ENCODE measurements around the gene RPL7L1. TPM values are rescaled to one million over a fixed set of nuclear protein-coding genes. Genes with fewer than 3 reads are reported as not detected.
"Not testable (repeated sequence)": the region's sequence is repeated elsewhere in the genome, so short reads cannot be mapped to it uniquely, and the experiment has no call there.

Gene RPL7L1
- total RNA-seq, 1 experiment from 2014 or later, result 103 TPM

DNA sequence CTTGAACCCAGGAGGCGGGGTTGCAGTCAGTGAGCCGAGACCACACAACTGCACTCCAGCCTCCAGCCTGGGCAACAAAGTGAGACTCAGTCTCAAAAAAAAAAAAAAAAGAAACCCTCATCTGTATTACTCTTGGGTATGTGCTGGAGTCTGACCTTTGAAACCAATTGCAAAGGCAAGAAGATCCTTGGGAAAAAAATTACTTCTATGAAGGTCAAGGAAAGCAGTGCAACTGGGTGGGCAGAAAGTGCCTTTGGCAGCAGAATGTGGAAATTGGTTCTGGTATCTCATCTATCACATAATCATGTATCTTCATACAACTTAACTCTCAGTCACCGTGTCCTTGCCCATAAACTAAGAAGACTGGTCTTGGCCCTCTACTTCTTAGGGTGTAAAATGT is 7.7 kb upstream of the RPL7L1 start:
- H3K27ac Mint-ChIP-seq (ENCODE audit: unreplicated experiment), result no peak overlapping the region
- ChIA-PET CTCF (no interaction called here), POLR2A (no interaction called here)
- Histone ChIP-seq H3K27me3 (replicated peaks; ENCODE audit: control insufficient read depth, insufficient read depth, low read length) (no peaks in the 10 kb centered on the region), H3K36me3 (ENCODE audit: control insufficient read depth, insufficient read depth, low read length) (no peaks in the 10 kb centered on the region; the same call in 1 of the 2 replicates), H3K4me1 (no peaks in the 10 kb centered on the region), H3K4me3 (ENCODE audit: low read depth, low read length) (no peak overlapping the region), H3K9me3 (no peaks in the 10 kb centered on the region)
- no peaks in the 10 kb centered on the region for H3K9me3 Mint-ChIP-seq (ENCODE audit: unreplicated experiment)
- intact Hi-C loops (cut with micrococcal nuclease; ENCODE audit: unreplicated experiment), result no loop called here
- H3K27me3 Mint-ChIP-seq (ENCODE audit: insufficient read depth, unreplicated experiment), result no peaks in the 10 kb centered on the region
- H3K4me1 Mint-ChIP-seq (ENCODE audit: low read depth, unreplicated experiment), result no peaks in the 10 kb centered on the region
- no TSS peak for BruUV-seq (replicated peaks)
- H3K4me3 Mint-ChIP-seq (ENCODE audit: unreplicated experiment), result no peak overlapping the region
- H3K36me3 Mint-ChIP-seq (ENCODE audit: insufficient read depth, unreplicated experiment), result no peaks in the 10 kb centered on the region
- TF ChIP-seq, protein P1, sequence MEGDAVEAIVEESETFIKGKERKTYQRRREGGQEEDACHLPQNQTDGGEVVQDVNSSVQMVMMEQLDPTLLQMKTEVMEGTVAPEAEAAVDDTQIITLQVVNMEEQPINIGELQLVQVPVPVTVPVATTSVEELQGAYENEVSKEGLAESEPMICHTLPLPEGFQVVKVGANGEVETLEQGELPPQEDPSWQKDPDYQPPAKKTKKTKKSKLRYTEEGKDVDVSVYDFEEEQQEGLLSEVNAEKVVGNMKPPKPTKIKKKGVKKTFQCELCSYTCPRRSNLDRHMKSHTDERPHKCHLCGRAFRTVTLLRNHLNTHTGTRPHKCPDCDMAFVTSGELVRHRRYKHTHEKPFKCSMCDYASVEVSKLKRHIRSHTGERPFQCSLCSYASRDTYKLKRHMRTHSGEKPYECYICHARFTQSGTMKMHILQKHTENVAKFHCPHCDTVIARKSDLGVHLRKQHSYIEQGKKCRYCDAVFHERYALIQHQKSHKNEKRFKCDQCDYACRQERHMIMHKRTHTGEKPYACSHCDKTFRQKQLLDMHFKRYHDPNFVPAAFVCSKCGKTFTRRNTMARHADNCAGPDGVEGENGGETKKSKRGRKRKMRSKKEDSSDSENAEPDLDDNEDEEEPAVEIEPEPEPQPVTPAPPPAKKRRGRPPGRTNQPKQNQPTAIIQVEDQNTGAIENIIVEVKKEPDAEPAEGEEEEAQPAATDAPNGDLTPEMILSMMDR (IDR thresholded peaks at IDR 0.05; ENCODE audit: insufficient read depth in 1 of 2, low read depth in 1 of 2, low read length in 1 of 2, severe bottlenecking in 1 of 2, unreplicated experiment in 1 of 2), result no peak
- no peak for DNase-seq

DNA sequence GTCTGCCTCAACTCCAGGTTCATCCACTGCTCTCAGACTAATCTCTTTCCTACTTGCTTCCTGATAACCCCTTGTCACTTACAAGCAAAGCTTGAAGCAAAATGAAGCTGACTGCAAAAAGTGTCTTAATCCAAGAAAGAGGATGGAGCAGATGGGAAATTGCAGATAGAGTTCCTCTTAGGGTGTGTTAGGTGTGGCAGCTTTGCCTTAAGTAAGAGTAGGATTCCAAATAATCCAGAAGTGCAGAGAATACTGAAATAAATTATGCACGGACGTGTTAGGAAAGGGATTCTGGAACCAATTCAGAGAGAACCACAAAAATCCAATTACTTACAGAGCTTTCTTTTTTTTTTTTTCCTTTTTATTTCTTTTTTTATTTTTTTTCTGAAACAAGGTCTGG is 6.1 kb upstream of the RPL7L1 start:
- H3K36me3 Mint-ChIP-seq (ENCODE audit: insufficient read depth, unreplicated experiment), result no peaks in the 10 kb centered on the region
- H3K27me3 Mint-ChIP-seq (ENCODE audit: insufficient read depth, unreplicated experiment), result no peaks in the 10 kb centered on the region
- Histone ChIP-seq H3K4me3 (ENCODE audit: low read depth, low read length) (no peak overlapping the region), H3K4me1 (no peaks in the 10 kb centered on the region), H3K27me3 (replicated peaks; ENCODE audit: control insufficient read depth, insufficient read depth, low read length) (no peaks in the 10 kb centered on the region), H3K9me3 (no peaks in the 10 kb centered on the region), H3K36me3 (ENCODE audit: control insufficient read depth, insufficient read depth, low read length) (no peaks in the 10 kb centered on the region; the same call in 1 of the 2 replicates)
- POLR2A ChIA-PET, result interaction anchor here (0.6 kb wide), 1 partner anchor 111 kb away, joined by 4 read pairs; the partner anchor contains the start of gene PPP2R5D
- intact Hi-C loops (cut with micrococcal nuclease; ENCODE audit: unreplicated experiment), result no loop called here
- H3K9me3 Mint-ChIP-seq (ENCODE audit: unreplicated experiment), result no peaks in the 10 kb centered on the region
- no peak overlapping the region for H3K4me3 Mint-ChIP-seq (ENCODE audit: unreplicated experiment)
- H3K27ac Mint-ChIP-seq (ENCODE audit: unreplicated experiment), result no peak overlapping the region
- BruUV-seq (replicated peaks), result no TSS peak
- no peak for DNase-seq
- no peaks in the 10 kb centered on the region for H3K4me1 Mint-ChIP-seq (ENCODE audit: low read depth, unreplicated experiment)
- TF ChIP-seq, protein P1 (IDR thresholded peaks at IDR 0.05; ENCODE audit: insufficient read depth in 1 of 2, low read depth in 1 of 2, low read length in 1 of 2, severe bottlenecking in 1 of 2, unreplicated experiment in 1 of 2), result no peak
- CTCF ChIA-PET, result no interaction called here

DNA sequence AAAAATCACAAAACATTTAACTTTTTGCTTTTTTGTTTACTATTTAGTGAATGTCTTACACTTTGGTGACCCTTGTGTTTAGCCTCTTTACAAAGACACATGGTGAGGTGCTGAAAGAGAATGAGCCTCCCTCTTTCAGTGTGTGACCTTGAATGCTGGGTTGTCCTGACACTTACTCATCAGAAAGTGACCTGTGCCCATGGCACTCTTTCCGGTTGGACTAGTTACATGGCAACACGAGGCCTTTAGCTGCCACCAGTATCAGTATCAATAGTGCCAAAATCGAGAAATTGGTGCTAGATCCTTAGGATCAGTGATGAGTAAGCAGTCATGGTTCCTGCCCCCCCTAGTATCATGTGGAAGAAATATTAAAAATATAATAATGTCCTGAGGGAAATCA is 1.7 kb upstream of the RPL7L1 start:
- H3K36me3 Mint-ChIP-seq (ENCODE audit: insufficient read depth, unreplicated experiment), result peaks cover 27% of the 10 kb centered on the region
- TF ChIP-seq, protein P1 (IDR thresholded peaks at IDR 0.05; ENCODE audit: insufficient read depth in 1 of 2, low read depth in 1 of 2, low read length in 1 of 2, severe bottlenecking in 1 of 2, unreplicated experiment in 1 of 2), result no peak
- Histone ChIP-seq H3K27me3 (replicated peaks; ENCODE audit: control insufficient read depth, insufficient read depth, low read length) (no peaks in the 10 kb centered on the region), H3K36me3 (ENCODE audit: control insufficient read depth, insufficient read depth, low read length) (no peaks in the 10 kb centered on the region), H3K4me3 (ENCODE audit: low read depth, low read length) (no peak overlapping the region), H3K9me3 (no peaks in the 10 kb centered on the region), H3K4me1 (no peaks in the 10 kb centered on the region)
- H3K27ac Mint-ChIP-seq (ENCODE audit: unreplicated experiment), result no peak overlapping the region
- BruUV-seq (replicated peaks), result no TSS peak
- POLR2A ChIA-PET, result no interaction called here
- no peaks in the 10 kb centered on the region for H3K4me1 Mint-ChIP-seq (ENCODE audit: low read depth, unreplicated experiment)
- CTCF ChIA-PET, result no interaction called here
- no peak for DNase-seq
- intact Hi-C loops (cut with micrococcal nuclease; ENCODE audit: unreplicated experiment), result loop anchor here (1.0 to 5.0 kb wide), 3 partner anchors 151 to 315 kb away; partner anchors contain the start of gene UBR2
- no peaks in the 10 kb centered on the region for H3K9me3 Mint-ChIP-seq (ENCODE audit: unreplicated experiment)
- H3K27me3 Mint-ChIP-seq (ENCODE audit: insufficient read depth, unreplicated experiment), result no peaks in the 10 kb centered on the region
- H3K4me3 Mint-ChIP-seq (ENCODE audit: unreplicated experiment), result no peak overlapping the region

DNA sequence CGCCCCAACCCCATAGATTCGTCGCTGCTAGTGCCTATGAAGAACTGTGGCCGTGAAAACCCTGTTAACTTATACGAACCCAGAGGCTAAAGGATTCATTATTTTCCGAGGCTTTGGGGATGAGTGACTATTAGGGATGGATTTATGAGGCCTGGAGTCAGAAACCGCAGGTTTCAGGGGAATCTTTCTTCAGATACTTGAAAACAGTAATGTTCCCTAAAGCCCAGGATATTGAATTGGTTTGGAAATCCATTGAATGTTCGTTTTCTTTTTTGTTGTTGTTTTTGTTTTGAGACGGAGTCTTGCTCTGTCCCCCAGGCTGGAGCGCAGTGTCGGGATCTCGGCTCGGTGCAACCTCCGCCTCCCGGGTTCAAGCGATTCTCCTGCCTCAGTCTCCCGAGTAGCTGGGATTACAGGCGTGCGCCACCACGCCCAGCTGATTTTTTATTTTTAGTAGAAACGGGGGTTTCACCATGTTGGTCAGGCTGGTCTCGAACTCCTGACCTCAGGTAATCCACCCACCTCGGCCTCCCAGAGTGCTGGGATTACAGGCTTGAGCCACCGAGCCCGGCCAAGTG is 913 bp downstream of the RPL7L1 start:
- H3K27me3 ChIP-seq (replicated peaks; ENCODE audit: control insufficient read depth, insufficient read depth, low read length); H3K9me3 ChIP-seq; H3K36me3 ChIP-seq (ENCODE audit: control insufficient read depth, insufficient read depth, low read length); H3K9me3 Mint-ChIP-seq (ENCODE audit: unreplicated experiment); intact Hi-C loops (cut with micrococcal nuclease; ENCODE audit: unreplicated experiment); BruUV-seq (replicated peaks); H3K27me3 Mint-ChIP-seq (ENCODE audit: insufficient read depth, unreplicated experiment); DNase-seq; H3K4me1 Mint-ChIP-seq (ENCODE audit: low read depth, unreplicated experiment); H3K4me1 ChIP-seq: not testable (repeated sequence)
- ChIA-PET CTCF (interaction anchor here (1.1 to 1.9 kb wide), 3 partner anchors 10 to 219 kb away, joined by 3 to 9 read pairs (median 6); a partner anchor contains a TSS), POLR2A (interaction anchor here (0.9 to 1.3 kb wide), 6 partner anchors 10 to 316 kb away, joined by 4 to 26 read pairs (median 10); partner anchors contain the start of genes BICRAL, CNPY3, KLHDC3 and MEA1)
- peak overlapping the region; percentile 100 for H3K27ac Mint-ChIP-seq (ENCODE audit: unreplicated experiment)
- peak overlapping the region; percentile 75 for H3K4me3 ChIP-seq (ENCODE audit: low read depth, low read length)
- H3K4me3 Mint-ChIP-seq (ENCODE audit: unreplicated experiment), result peak overlapping the region; percentile 94
- H3K36me3 Mint-ChIP-seq (ENCODE audit: insufficient read depth, unreplicated experiment), result peaks cover 51% of the 10 kb centered on the region

DNA sequence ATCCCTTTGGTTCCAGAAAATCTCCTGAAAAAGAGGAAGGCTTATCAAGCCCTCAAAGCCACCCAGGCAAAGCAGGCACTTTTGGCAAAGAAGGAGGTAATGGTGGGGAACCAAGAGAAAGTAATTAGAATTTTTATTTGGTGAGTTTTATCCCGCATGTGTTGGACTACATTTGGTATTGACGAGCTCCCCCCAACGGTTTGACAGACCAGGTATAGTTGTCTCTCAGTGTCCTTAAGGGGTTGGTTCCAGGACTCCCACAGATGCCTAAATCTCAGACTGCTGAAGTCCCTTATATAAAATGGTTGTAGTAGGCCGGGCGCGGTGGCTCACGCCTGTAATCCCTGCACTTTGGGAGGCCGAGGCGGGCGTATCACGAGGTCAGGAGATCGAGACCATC is 1.5 kb downstream of the RPL7L1 start:
- H3K4me1 Mint-ChIP-seq (ENCODE audit: low read depth, unreplicated experiment); BruUV-seq (replicated peaks); H3K27me3 ChIP-seq (replicated peaks; ENCODE audit: control insufficient read depth, insufficient read depth, low read length); CTCF ChIA-PET; H3K9me3 Mint-ChIP-seq (ENCODE audit: unreplicated experiment); intact Hi-C loops (cut with micrococcal nuclease; ENCODE audit: unreplicated experiment); DNase-seq; H3K36me3 ChIP-seq (ENCODE audit: control insufficient read depth, insufficient read depth, low read length); H3K4me1 ChIP-seq; H3K9me3 ChIP-seq; POLR2A ChIA-PET; H3K27me3 Mint-ChIP-seq (ENCODE audit: insufficient read depth, unreplicated experiment): not testable (repeated sequence)
- H3K4me3 Mint-ChIP-seq (ENCODE audit: unreplicated experiment), result peak overlapping the region; percentile 94
- H3K27ac Mint-ChIP-seq (ENCODE audit: unreplicated experiment), result peak overlapping the region; percentile 100
- peak overlapping the region; percentile 75 for H3K4me3 ChIP-seq (ENCODE audit: low read depth, low read length)
- peaks cover 56% of the 10 kb centered on the region for H3K36me3 Mint-ChIP-seq (ENCODE audit: insufficient read depth, unreplicated experiment)
